Parathyroid adenoma (tissue), 2 donors: ENCODE data around the gene CD44.

ENCODE experiments used
- H2AFZ ChIP-seq: fragments of 300-600 bp; sonication (generic); one replicate; pipeline ENCODE4 v1.7.0; 2017; ENCODE audit warnings: antibody characterized with exemption, mild to moderate bottlenecking
- H3K27ac ChIP-seq: fragments of 300-600 bp; sonication (generic); one replicate; pipeline ENCODE4 v1.7.0; 2017
- H3K27me3 ChIP-seq: fragments of 300-600 bp; sonication (generic); one replicate; pipeline ENCODE4 v1.7.0; 2017; ENCODE audit warnings: low read length; ENCODE audit not compliant: control insufficient read depth, insufficient read depth
- H3K36me3 ChIP-seq: fragments of 300-600 bp; sonication (generic); one replicate; pipeline ENCODE4 v1.7.0; 2017; ENCODE audit warnings: low read length; ENCODE audit not compliant: control insufficient read depth, insufficient read depth
- H3K4me1 ChIP-seq: fragments of 300-600 bp; sonication (generic); one replicate; pipeline ENCODE4 v1.7.0; 2017; ENCODE audit warnings: control low read depth
- H3K4me2 ChIP-seq: fragments of 300-600 bp; sonication (generic); one replicate; pipeline ENCODE4 v1.7.0; 2017; ENCODE audit warnings: low read length
- H3K4me3 ChIP-seq: fragments of 300-600 bp; sonication (generic); one replicate; pipeline ENCODE4 v1.7.0; 2017; ENCODE audit warnings: low read depth, low read length
- H3K79me2 ChIP-seq: fragments of 300-600 bp; sonication (generic); one replicate; pipeline ENCODE4 v1.7.0; 2017; ENCODE audit warnings: control low read depth
- H3K9ac ChIP-seq: fragments of 300-600 bp; sonication (generic); one replicate; pipeline ENCODE4 v1.7.0; 2017; ENCODE audit warnings: mild to moderate bottlenecking
- H3K9me3 ChIP-seq: fragments of 300-600 bp; sonication (generic); one replicate; pipeline ENCODE4 v1.7.0; 2017; ENCODE audit warnings: low read length; ENCODE audit not compliant: control insufficient read depth
- TF ChIP-seq, protein P1 (sequence below): fragments of 300-600 bp; sonication (generic); IDR thresholded peaks from one replicate; pipeline ENCODE4 v1.7.0; 2017; ENCODE audit warnings: antibody characterized with exemption, mild to moderate bottlenecking
- donor health status: primary hyperparathyroidism.

The CD44 gene

DNA sequence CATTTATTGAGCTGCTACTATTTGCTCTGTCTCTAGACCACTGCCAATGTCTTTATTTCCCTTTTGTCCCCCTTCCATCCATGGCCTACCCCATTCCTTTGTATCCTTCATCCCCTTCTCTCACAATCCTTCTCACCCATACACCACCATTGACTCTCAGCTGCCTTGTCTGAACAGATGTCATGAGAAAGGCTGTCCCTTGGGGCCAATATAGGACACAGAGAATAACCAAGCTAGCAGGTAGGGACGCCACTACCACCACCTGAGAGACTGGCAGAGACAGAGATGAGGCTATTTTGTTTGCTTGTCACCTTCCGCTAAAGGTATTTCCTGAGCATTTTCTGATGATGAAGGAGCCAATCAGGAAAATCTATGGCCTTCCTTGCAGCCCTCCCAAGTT, 138.9 kb downstream of the CD44 start:
- no peaks in the 10 kb centered on the region for H3K9me3 ChIP-seq
- H3K27ac ChIP-seq = no peak overlapping the region
- H3K4me1 ChIP-seq = no peaks in the 10 kb centered on the region
- TF ChIP-seq, protein P1, sequence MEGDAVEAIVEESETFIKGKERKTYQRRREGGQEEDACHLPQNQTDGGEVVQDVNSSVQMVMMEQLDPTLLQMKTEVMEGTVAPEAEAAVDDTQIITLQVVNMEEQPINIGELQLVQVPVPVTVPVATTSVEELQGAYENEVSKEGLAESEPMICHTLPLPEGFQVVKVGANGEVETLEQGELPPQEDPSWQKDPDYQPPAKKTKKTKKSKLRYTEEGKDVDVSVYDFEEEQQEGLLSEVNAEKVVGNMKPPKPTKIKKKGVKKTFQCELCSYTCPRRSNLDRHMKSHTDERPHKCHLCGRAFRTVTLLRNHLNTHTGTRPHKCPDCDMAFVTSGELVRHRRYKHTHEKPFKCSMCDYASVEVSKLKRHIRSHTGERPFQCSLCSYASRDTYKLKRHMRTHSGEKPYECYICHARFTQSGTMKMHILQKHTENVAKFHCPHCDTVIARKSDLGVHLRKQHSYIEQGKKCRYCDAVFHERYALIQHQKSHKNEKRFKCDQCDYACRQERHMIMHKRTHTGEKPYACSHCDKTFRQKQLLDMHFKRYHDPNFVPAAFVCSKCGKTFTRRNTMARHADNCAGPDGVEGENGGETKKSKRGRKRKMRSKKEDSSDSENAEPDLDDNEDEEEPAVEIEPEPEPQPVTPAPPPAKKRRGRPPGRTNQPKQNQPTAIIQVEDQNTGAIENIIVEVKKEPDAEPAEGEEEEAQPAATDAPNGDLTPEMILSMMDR = no peak
- H2AFZ ChIP-seq = no peak overlapping the region
- no peaks in the 10 kb centered on the region for H3K79me2 ChIP-seq
- H3K9ac ChIP-seq = no peak overlapping the region
- H3K4me2 ChIP-seq = no peak overlapping the region
- H3K27me3 ChIP-seq = no peaks in the 10 kb centered on the region
- no peaks in the 10 kb centered on the region for H3K36me3 ChIP-seq
- no peak overlapping the region for H3K4me3 ChIP-seq

DNA sequence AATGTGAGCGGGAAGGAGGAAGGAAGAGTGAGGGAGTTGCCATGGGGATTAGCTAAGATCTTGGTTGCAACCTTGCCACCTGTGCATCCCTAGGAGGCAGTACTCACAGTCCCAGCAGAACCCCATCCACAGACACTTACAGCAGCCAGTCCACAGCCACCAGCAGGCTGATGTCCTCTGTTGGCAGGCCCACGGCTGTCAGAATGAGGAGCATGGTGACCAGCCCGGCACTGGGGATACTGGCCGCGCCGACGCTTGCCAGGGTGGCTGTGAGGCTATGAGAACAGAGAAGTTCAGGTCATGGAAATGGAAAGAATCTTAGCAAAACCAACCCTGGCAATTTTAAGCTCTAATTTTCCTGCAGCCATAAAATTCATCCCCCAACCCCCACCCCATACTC, 141.8 kb downstream of the CD44 start:
- Histone ChIP-seq H2AFZ (no peak overlapping the region), H3K27me3 (no peaks in the 10 kb centered on the region), H3K9ac (no peak overlapping the region), H3K27ac (no peak overlapping the region), H3K4me1 (no peaks in the 10 kb centered on the region), H3K9me3 (no peaks in the 10 kb centered on the region), H3K36me3 (no peaks in the 10 kb centered on the region), H3K4me2 (no peak overlapping the region), H3K4me3 (no peak overlapping the region), H3K79me2 (no peaks in the 10 kb centered on the region)
- TF ChIP-seq, protein P1 = no peak

DNA sequence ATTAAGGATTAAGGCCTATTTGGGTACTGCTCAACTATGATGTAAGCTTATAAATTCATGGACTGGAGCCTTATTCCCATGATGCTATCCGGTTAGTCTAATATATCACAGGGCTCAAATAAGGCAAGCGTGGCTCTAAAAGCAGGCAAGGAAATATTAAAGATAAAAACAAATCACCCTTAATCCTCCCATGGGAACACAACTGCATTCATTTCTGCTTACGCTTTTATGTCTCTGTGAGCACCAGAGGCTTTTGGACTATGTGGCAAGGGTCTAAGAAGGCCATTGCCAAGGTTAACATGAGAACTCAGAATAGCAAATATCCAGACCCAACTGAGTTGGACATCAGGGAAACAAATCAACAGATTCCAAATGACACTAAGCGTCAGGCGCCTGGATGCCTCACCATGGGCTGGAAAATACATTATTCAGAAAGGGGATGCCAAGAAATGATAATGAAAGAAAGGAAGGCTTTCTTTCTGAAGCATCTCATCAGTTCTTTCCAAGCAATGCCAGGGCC, 142.3 kb downstream of the CD44 start:
- Histone ChIP-seq H2AFZ (no peak overlapping the region), H3K4me3 (no peak overlapping the region), H3K79me2 (no peaks in the 10 kb centered on the region), H3K36me3 (no peaks in the 10 kb centered on the region), H3K9ac (no peak overlapping the region), H3K4me2 (no peak overlapping the region), H3K27ac (no peak overlapping the region), H3K4me1 (no peaks in the 10 kb centered on the region), H3K9me3 (no peaks in the 10 kb centered on the region), H3K27me3 (no peaks in the 10 kb centered on the region)
- TF ChIP-seq, protein P1 = no peak
